Measurements from ENCODE around the gene IFT20.

The IFT20 gene

GRCh38 chr17:28318759-28319597 is 16.3 kb downstream of the IFT20 start, which contains the start of gene TMEM97:
Gene TMEM97 (plus strand): TSS chr17:28319200. CDS start chr17:28319240, 40 bp downstream.
- Histone ChIP-seq H3K27me3 (no peaks in the 10 kb centered on the region; a peak in 1 of 22 replicates), H3K9ac (peak within 1 kb of the TSS; percentile 67 to 92 (median 85); a peak in 21 of 22 replicates), H3K4me2 (peak within 1 kb of the TSS; percentile 92 to 98 (median 96)), H3K27ac (peak within 1 kb of the TSS in 10 of 11 experiments; percentile 22 to 89 (median 84); a peak in 19 of 22 replicates), H3K4me3 (peak within 1 kb of the TSS; percentile 67 to 87 (median 78)), H4K20me1 (peaks cover 0 to 42% (median 30%) of the 10 kb centered on the region in 11 experiments; a peak in 14 of 22 replicates), H3K36me3 (peaks cover 0 to 30% (median 3%) of the 10 kb centered on the region in 11 experiments; a peak in 6 of 22 replicates), H3K4me1 (peaks cover 22 to 48% (median 37%) of the 10 kb centered on the region in 10 experiments), H3K9me3 (replicated peaks in 1 of 11) (no peaks in the 10 kb centered on the region)
- TF ChIP-seq Cebpa-rat (IDR thresholded peaks at IDR 0.05), result no peak

GRCh38 chr17:28317966-28318758 is 17.1 kb downstream of the IFT20 start:
- H3K27ac ChIP-seq, result peak overlapping the region in 8 of 11 experiments; percentile 50 to 89 (median 82); a peak in 15 of 22 replicates

GRCh38 chr17:28317099-28317965 is 17.9 kb downstream of the IFT20 start:
- H3K4me2 ChIP-seq, result peak overlapping the region in 10 of 11 experiments; percentile 92 to 98 (median 96); a peak in 19 of 22 replicates

More at GRCh38 chr17:28317966-28318758, 17.1 kb downstream of the IFT20 start:
- peak overlapping the region in 9 of 11 experiments; percentile 40 to 92 (median 85); a peak in 18 of 22 replicates for H3K9ac ChIP-seq
- peak overlapping the region; percentile 92 to 98 (median 96) for H3K4me2 ChIP-seq
- H3K36me3 ChIP-seq, result peaks cover 0 to 26% (median 3%) of the 10 kb centered on the region in 11 experiments; a peak in 5 of 22 replicates
- no peak for TF ChIP-seq Cebpa-rat (IDR thresholded peaks at IDR 0.05)
- no peaks in the 10 kb centered on the region; a peak in 1 of 22 replicates for H3K27me3 ChIP-seq
- H4K20me1 ChIP-seq, result peaks cover 0 to 33% (median 22%) of the 10 kb centered on the region in 11 experiments; a peak in 13 of 22 replicates
- H3K4me3 ChIP-seq, result peak overlapping the region; percentile 67 to 87 (median 78)
- peaks cover 17 to 42% (median 35%) of the 10 kb centered on the region in 10 experiments for H3K4me1 ChIP-seq
- H3K9me3 ChIP-seq (replicated peaks in 1 of 11), result no peaks in the 10 kb centered on the region

GRCh38 chr17:28315846-28316705 is 19.2 kb downstream of the IFT20 start:
- no peak for TF ChIP-seq Cebpa-rat (IDR thresholded peaks at IDR 0.05)
- Histone ChIP-seq H3K4me2 (no peak overlapping the region), H3K27ac (no peak overlapping the region), H3K9ac (no peak overlapping the region), H3K4me3 (no peak overlapping the region), H3K36me3 (peaks cover 0 to 7% (median 0%) of the 10 kb centered on the region in 11 experiments; a peak in 2 of 22 replicates), H3K9me3 (replicated peaks in 1 of 11) (no peaks in the 10 kb centered on the region), H3K27me3 (no peaks in the 10 kb centered on the region; a peak in 1 of 22 replicates), H3K4me1 (peaks cover 17 to 29% (median 26%) of the 10 kb centered on the region in 10 experiments), H4K20me1 (peaks cover 0 to 13% (median 2%) of the 10 kb centered on the region in 11 experiments; a peak in 9 of 22 replicates)

More at GRCh38 chr17:28317099-28317965, 17.9 kb downstream of the IFT20 start:
- Histone ChIP-seq H4K20me1 (peaks cover 0 to 25% (median 14%) of the 10 kb centered on the region in 11 experiments; a peak in 13 of 22 replicates), H3K4me1 (peaks cover 17 to 40% (median 33%) of the 10 kb centered on the region in 10 experiments), H3K27me3 (no peaks in the 10 kb centered on the region; a peak in 1 of 22 replicates), H3K9ac (peak overlapping the region in 1 of 11 experiments; percentile 86; a peak in 2 of 22 replicates), H3K27ac (no peak overlapping the region), H3K36me3 (peaks cover 0 to 17% (median 2%) of the 10 kb centered on the region in 11 experiments; a peak in 5 of 22 replicates), H3K4me3 (peak overlapping the region in 2 of 10 experiments; percentile 73 to 77; a peak in 2 of 20 replicates), H3K9me3 (replicated peaks in 1 of 11) (no peaks in the 10 kb centered on the region)
- no peak for TF ChIP-seq Cebpa-rat (IDR thresholded peaks at IDR 0.05)

- H3K4me2 ChIP-seq, result no peak overlapping the region
- TF ChIP-seq Cebpa-rat (IDR thresholded peaks at IDR 0.05), result no peak
- no peaks in the 10 kb centered on the region for H4K20me1 ChIP-seq
- H3K4me1 ChIP-seq, result peaks cover 8 to 12% (median 10%) of the 10 kb centered on the region in 10 experiments
- no peak overlapping the region for H3K9ac ChIP-seq
- H3K27me3 ChIP-seq, result no peaks in the 10 kb centered on the region; a peak in 1 of 22 replicates
- H3K4me3 ChIP-seq, result no peak overlapping the region
- no peaks in the 10 kb centered on the region for H3K9me3 ChIP-seq (replicated peaks in 1 of 11)
- no peaks in the 10 kb centered on the region for H3K36me3 ChIP-seq
- H3K27ac ChIP-seq, result no peak overlapping the region
These were observed 21.4 kb downstream of the IFT20 start for GRCh38 chr17:28313841-28314240.

- H4K20me1 ChIP-seq, result no peaks in the 10 kb centered on the region; a peak in 1 of 22 replicates
- no peak overlapping the region for H3K27ac ChIP-seq
- no peak overlapping the region for H3K4me2 ChIP-seq
- H3K9ac ChIP-seq, result no peak overlapping the region
- no peak for TF ChIP-seq Cebpa-rat (IDR thresholded peaks at IDR 0.05)
- no peak overlapping the region for H3K4me3 ChIP-seq
- no peaks in the 10 kb centered on the region for H3K36me3 ChIP-seq
- H3K27me3 ChIP-seq, result no peaks in the 10 kb centered on the region
- no peaks in the 10 kb centered on the region for H3K9me3 ChIP-seq (replicated peaks in 1 of 11)
- no peaks in the 10 kb centered on the region for H3K4me1 ChIP-seq
These were observed 28.3 kb downstream of the IFT20 start for GRCh38 chr17:28306954-28307401.

- peaks cover 5 to 15% (median 8%) of the 10 kb centered on the region in 10 experiments; a peak in 11 of 20 replicates for H3K4me1 ChIP-seq
- no peak for TF ChIP-seq Cebpa-rat (IDR thresholded peaks at IDR 0.05)
- H3K36me3 ChIP-seq, result no peaks in the 10 kb centered on the region
- no peak overlapping the region for H3K27ac ChIP-seq
- H3K27me3 ChIP-seq, result peaks cover 0 to 8% (median 0%) of the 10 kb centered on the region in 11 experiments; a peak in 1 of 22 replicates
- H3K9me3 ChIP-seq (replicated peaks in 1 of 11), result no peaks in the 10 kb centered on the region
- no peaks in the 10 kb centered on the region for H4K20me1 ChIP-seq
- no peak overlapping the region for H3K4me3 ChIP-seq
- H3K9ac ChIP-seq, result no peak overlapping the region
- H3K4me2 ChIP-seq, result no peak overlapping the region
These were observed 36.8 kb downstream of the IFT20 start for GRCh38 chr17:28298449-28298848.
